Activated T-cell treated with anti-CD3 and anti-CD28 coated beads, Interleukin-2, amount 50 U/mL, for 48 hours (primary cell): ENCODE data around the gene ADRM1.

ENCODE experiments used
- DNase-seq, 2 experiments: peaks; one replicate each; pipeline ENCODE4 v3.0.0-alpha.2; 2020

ADRM1 gene

DNA sequence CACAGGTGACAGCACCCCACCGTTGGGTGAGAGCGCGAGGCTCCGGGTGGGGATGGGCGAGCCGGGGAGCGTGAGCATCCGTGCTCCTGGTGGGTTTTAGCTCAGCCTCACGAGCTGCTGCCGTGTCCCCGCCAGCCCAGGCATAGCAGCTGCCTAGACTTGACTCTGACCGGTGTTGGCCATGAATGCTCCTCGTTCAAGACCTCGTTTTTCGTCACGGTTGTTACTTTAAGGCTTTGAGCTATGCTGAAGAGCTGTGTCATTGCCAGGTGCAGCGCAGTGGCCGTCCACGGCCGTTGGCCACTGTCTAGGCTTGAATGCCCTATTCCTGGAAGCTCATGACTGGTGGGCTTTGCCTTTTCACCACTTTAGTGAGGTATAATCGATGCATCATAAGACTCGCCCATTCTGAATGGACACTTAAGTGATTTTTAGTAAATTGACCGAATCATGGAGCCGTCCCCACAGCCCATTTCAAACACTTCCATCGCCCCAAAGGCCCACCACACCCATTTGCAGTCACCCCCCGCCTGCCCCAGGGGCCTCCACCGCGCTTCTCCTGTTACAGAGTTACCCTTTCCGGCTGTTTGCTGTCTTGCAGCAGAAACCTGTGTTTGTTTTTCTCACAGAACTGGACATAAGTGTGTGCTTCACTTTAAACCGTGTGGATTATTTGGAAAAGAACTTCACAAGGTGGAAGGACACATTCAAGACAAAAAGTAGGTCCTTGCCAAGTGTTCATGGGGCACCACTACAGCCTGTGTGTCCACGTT lies 21.4 kb upstream of the ADRM1 start:
- no peak for DNase-seq

DNA sequence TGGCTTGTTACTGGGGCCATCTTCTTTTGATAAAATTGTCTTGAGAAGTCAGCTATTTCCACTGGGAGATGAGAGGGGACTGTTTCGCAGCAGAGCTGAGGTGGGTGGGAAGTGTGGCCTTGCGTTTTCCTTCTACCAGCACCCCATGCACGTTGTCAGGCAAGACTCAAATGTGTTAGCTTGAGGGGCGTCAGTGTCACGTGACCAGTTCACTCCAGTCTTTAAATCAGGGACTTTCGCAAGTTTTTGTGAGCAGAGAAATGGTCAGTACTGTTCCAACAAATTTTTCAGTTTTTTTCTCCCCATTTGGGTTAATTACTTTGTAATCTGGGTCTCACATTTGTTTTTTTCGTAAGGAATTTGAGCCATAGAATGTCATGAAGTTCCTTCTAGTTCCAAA lies 20.7 kb upstream of the ADRM1 start:
- no peak for DNase-seq

DNA sequence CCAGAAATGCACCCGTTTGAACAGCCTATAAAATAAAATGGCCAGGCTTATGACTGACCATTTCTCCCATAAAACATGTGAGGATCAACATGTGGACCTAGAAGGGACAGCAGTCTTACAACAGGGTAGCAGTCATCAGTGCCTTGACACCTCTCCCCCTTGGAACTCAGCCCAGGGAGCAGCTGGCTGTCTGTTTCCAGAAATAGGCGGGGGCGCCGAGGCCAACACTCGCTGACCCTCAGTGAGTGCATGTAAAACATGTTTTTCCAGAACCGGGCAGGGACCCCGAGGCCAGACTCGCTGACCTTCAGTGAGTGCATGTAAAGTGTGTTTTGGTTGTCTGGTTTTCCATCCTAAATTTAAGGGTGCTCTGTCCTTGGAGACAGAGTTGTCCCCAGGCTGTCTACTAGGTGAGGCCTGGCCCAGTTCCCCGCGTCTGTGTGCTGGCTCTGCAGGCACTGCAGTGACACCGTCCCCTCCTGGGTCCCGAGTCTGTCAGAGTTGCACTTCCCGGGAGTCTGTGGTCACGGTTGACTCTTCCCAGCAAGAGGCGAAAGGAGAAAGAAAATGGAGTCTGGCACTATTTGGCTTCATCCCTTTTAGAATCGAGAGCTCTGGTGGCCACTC lies 19.8 kb upstream of the ADRM1 start:
- no peak for DNase-seq

DNA sequence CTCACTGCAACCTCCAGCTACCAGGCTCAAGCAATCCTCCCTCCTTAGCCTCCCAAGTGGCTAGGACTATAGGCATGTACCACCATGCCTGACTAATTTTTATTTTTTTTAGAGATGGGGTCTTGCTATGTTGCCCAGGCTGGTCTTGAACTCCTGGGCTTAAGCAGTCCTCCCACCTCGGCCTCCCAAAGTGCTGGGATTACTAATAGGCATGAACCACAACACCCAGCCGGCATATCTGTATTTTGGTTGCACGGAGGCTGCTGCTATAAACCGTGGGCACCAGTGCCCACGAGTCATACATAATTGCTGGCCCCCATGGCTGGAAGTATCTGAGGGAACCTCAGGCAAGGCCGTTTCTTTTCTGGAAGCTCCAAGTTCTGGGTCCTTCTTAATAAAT lies 18.3 kb upstream of the ADRM1 start:
- DNase-seq: no peak

DNA sequence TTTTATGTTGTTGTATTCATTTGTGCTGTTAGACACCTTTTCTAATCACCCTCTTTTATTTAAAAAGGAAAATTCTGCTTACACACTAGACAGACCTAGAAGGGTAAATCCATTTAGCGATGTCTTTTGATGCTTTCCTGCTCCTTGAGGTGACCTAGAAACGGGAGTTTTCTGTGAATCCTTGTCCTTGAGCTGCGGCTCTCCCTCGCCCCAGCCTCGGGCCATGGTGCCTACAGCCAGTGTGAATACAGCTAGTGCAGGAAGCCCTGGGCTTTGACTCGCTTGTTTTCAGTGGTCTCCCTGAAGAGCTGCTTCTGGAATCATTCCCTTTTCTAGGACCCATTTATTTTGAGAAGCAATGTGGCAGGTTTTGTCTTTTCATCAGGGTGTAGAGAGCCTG lies 17.6 kb upstream of the ADRM1 start:
- DNase-seq: no peak

- no peak for DNase-seq
Measured at GRCh38 chr20:62285722-62286121, 17.1 kb upstream of the ADRM1 start.

DNA sequence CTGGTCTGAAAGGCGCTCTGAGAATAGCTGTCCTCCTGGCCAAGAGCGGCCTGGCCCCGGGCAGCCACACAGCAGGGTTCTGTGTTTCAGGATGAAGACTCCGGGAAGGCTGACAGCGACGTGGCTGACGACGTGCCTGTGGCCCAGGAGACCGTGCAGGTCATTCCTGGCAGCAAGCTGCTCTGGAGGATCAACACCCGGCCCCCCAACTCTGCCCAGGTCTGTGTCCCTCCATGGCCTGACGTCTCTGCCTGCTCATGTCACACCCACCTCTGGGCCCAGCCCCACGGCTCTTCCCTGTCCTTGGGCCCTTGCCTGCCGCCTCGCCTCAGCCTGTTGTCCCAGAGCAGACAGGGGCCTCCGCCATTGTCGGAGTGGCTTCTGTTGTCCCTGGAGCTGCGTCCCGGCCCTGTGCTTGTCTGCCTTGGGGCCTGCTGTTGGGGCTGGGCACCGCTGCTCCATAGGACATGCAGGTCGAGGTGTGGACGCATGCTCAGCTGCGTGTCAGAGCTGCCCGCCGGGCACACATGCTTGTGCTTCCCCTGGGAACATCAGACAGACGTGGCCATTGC lies 16.2 kb upstream of the ADRM1 start:
- DNase-seq: no peak

DNA sequence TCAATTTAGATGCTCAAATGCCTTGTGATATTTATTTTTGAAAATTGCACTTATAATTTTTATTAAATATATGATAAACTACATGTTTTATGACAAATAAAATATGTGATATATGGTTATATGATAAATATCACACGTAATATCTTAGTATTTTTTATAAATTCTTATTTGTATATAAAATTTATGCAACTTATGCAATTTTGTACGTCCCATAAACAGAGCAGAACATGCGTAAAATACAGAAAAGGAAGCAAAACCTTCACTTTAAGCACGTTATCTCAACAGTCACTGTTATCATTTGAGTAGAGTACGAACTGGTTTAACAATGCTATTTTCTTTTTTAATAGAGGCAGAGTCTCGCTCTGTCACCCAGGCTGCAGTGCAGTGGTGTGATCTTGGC lies 15.7 kb upstream of the ADRM1 start:
- DNase-seq: no peak

GRCh38 chr20:62287759-62288534 lies 14.8 kb upstream of the ADRM1 start:
- DNase-seq: no peak

DNA sequence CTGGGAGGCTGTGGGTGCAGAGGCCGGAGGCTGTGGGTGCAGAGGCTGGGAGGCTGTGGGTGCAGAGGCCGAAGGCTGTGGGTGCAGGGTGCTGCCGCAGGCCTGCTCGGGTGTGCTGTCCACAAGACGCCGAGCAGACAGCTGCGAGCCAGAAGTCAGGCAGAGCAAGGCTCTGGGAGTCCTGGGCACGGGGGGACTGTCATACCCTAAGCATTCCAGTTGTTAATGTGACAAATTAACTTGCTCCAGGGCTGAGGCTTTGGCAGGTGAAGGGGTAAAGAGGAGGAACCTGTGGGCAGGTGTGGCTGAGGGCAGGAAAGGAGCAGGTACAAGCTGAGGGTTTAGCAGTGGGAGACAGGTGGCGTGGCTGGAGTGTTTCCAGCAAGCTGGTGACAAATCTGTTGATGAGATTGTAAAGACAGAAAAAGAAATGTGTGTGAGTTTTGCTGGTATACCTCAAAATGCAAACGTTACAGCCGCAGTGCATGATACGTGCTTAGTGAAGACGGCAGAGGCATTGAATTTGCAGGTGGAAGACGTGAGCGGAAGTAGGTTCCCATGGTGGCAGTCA lies 14.2 kb upstream of the ADRM1 start:
- no peak for DNase-seq

DNA sequence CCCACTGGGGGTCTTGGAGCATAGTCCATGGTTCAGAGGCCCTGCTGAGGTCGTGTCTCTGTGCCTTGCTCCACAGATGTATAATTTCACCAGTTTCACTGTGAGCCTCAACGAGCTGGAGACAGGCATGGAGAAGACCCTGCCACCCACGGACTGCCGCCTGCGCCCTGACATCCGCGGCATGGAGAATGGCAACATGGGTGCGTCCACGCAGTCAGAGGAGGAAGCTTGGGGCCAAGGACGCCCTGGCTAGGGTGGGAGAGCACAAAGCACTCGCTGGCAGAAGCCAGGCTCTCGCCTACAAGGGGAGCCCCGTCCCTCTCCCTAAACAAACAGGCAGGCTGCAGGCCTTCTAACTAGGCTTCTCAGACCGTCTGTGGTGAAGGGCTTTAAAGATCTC lies 13.7 kb upstream of the ADRM1 start:
- DNase-seq: no peak

GRCh38 chr20:62289898-62290297 lies 12.9 kb upstream of the ADRM1 start:
- DNase-seq: no peak

DNA sequence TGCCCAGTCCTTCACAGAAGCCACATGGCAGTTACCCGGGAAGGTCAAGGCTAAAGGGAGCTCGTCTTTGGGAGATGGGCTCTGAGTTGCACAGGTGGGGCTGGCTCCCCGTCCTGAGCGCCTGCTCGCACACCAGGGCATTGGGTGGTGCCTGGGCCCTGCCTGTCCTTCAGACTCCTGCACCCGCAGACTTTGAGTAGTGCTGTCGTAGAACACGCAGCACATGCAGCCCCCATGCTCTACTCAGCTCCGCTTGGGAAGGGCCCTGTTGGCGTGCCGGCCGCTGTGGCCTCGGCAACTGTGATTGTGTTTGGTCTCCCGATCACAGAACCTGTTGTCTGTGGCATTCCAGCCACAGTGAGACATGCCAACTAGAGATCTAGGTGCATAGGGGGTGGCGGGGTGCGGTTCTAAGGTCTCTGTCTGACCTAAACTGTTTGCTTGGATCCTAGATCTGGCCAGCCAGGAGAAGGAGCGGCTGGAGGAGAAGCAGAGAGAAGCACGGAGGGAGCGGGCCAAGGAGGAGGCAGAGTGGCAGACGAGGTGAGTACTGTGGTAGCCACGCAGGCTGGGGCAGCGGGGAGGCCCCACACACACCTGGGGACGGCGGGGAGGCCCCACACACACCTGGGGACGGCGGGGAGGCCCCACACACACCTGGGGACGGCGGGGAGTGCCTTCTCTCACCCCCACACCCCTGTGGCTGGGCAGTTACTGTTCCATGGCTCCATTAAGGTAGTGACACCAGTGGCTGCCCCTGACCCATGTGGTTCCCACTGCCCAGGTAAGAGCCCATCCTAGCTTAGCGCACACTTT lies 11.3 kb upstream of the ADRM1 start:
- DNase-seq: no peak

DNA sequence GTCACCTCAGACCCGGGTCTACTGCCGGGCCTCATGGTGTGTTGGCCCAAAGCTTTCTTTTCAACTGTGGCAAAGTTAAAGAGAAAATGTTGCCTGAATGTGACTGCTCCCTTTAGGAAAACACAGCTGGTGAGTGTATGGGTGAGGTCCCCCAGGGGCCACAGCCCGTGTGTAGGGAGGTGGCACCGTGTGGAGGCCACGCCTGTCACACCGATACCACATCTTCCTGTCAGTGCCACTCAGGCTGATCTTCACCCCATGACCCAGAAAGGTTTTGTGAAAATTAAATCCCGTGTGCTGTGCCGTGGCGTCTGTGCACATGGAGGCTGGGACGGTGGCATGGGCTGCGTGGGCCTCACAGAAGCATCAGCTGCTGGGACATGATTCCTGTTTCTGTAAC lies 10.7 kb upstream of the ADRM1 start:
- DNase-seq: no peak

- no peak for DNase-seq
Measured at GRCh38 chr20:62293111-62293784, 9.5 kb upstream of the ADRM1 start.

DNA sequence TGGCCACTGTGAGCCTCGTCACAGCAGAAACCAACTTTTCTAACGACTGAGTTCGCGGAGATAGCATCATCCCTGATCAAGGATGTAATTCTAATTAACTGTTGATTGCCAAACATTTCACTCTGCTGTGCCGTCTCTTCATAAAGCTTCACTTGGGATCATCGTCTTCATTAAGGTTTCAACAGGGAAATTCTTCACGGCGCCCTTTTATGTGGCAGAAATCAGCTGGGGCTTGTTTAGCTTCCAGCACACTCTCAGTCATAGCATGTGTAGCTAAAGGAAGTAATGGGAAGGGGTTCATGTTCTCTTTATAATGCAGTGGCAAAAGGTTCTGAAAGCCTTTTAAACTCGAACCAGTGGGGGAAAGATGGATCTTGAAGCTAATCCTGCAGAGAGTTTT lies 8.9 kb upstream of the ADRM1 start:
- no peak for DNase-seq

DNA sequence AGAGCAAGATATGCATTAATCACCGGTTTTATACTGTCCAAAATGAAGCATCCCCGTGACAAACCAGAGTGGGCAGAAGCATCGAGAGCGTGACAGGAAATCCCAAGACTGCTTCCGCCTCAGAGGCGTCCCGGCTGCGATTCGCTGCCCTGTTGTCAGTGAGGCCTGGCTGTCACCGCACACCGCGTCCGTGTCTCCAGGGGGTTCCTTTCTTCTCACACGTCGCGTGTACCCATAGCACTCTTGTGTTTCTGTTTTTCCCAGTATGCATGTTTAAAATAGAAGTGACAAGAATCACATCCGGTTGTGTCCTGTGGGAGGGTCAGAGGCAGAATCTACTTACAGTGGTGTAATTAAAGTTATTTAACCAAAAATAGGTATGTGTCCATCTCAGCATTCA lies 8.3 kb upstream of the ADRM1 start:
- no peak for DNase-seq

- DNase-seq: no peak
Measured at GRCh38 chr20:62296724-62297448, 5.9 kb upstream of the ADRM1 start.

DNA sequence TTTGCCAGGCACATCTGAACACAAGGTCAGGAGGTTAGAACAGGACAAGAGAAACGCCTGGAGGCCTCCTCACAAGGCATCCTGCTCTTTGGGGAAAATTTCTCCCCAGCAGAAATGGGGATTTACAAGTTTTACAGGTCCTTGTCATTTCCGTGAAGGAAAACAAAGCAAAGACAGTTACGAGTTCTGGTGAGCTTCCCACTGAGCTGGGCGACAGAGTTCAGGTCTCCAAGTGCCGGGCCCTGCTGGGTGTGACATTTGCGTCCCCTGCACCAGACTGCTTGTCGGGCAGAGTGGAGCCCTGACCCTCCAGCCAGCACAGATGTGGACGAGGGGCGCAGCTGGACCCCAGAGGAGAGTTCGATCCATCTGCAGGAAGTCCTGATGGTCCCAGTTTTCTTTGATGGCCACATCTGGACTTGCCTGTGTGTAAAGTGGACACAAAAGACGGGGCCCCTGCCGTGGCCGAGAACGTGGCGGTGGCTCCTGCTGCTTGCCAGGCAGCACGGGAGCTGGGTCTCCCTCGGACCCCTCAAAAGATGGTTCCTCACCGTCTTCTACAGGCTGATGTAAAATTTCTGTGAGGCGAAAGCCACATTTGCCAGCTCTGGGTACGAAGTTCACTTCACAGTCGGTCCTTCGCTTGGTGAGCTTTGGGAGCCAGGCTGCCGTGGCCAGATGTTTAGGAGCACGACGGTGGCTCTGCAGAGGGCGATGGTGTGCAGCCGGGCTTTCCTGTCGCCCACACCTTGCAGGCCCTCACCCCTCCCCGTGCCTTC lies 5.2 kb upstream of the ADRM1 start:
- no peak for DNase-seq

GRCh38 chr20:62298577-62299249 lies 4.1 kb upstream of the ADRM1 start:
- no peak for DNase-seq
